GM10248 (cell line): Measurements from ENCODE around the gene ARHGEF16.

ENCODE experiments used
- CTCF ChIA-PET: fragments of 300-600 bp; sonication (Branson Sonifier 250); formaldehyde crosslinking; extraction: SDS; loops from one replicate; lab custom pipeline; 2021; ENCODE audit warnings: antibody characterized with exemption; lab: Yijun Ruan, JAX
- POLR2A ChIA-PET: fragments of 350-650 bp; sonication (Branson Sonifier 250); formaldehyde crosslinking; extraction: SDS; loops from one replicate; lab custom pipeline; 2020; ENCODE audit warnings: antibody characterized with exemption; lab: Yijun Ruan, JAX
- DNase-seq: peaks from one replicate; pipeline ENCODE4 v3.0.0; 2012; ENCODE audit errors: extremely low spot score
- CTCF ChIP-seq: IDR thresholded peaks from 2 replicates; pipeline ENCODE4 v1.5.1; 2012; ENCODE audit warnings: mild to moderate bottlenecking, low read depth; ENCODE audit errors: extremely low read depth, missing control alignments, control extremely low read depth

ARHGEF16 gene

GRCh38 chr1:3438661-3439180 is 15.7 kb upstream of the ARHGEF16 start:
- CTCF ChIA-PET = no interaction called here
- no peak for TF ChIP-seq CTCF
- POLR2A ChIA-PET = no interaction called here
- DNase-seq = no peak

GRCh38 chr1:3439346-3440299 is 14.8 kb upstream of the ARHGEF16 start:
- DNase-seq = no peak
- ChIA-PET POLR2A (no interaction called here), CTCF (interaction anchor here (1.6 kb wide), 1 partner anchor 46 kb away, joined by 4 read pairs; no protein-coding TSS in a partner anchor)
- no peak for TF ChIP-seq CTCF

- DNase-seq = no peak
- TF ChIP-seq CTCF = no peak
- POLR2A ChIA-PET = no interaction called here
- CTCF ChIA-PET = interaction anchor here (1.6 kb wide), 1 partner anchor 46 kb away, joined by 4 read pairs; no protein-coding TSS in a partner anchor
Observed at GRCh38 chr1:3440300-3440681, 14.2 kb upstream of the ARHGEF16 start.

GRCh38 chr1:3440711-3441409 is 13.6 kb upstream of the ARHGEF16 start:
- POLR2A ChIA-PET = no interaction called here
- no peak for DNase-seq
- TF ChIP-seq CTCF = no peak
- CTCF ChIA-PET = interaction anchor here (1.6 kb wide), 2 partner anchors 12 to 45 kb away, joined by 4 to 10 read pairs; no protein-coding TSS in a partner anchor

GRCh38 chr1:3441410-3441847 is 13.0 kb upstream of the ARHGEF16 start:
- ChIA-PET CTCF (interaction anchor here (1.6 kb wide), 2 partner anchors 11 to 45 kb away, joined by 4 to 10 read pairs; no protein-coding TSS in a partner anchor), POLR2A (no interaction called here)
- no peak for TF ChIP-seq CTCF
- DNase-seq = no peak

- no peak for TF ChIP-seq CTCF
- DNase-seq = no peak
- CTCF ChIA-PET = interaction anchor here (1.6 kb wide), 1 partner anchor 11 kb away, joined by 10 read pairs; no protein-coding TSS in a partner anchor
- POLR2A ChIA-PET = no interaction called here
Observed at GRCh38 chr1:3441880-3442279, 12.6 kb upstream of the ARHGEF16 start.
